Endothelial cell of umbilical vein (primary cell): Measurements from ENCODE around the gene KCNS1. TPM values are rescaled to one million over a fixed set of nuclear protein-coding genes. Genes with fewer than 3 reads are reported as not detected.

ENCODE experiments used
- BruUV-seq: library from RNA; stranded (reverse); fragments of 400-500 nt; replicated peaks from 2 replicates; lab custom pipeline; 2021; lab: Mats Ljungman, UMichigan
- CTCF ChIA-PET: fragments of 300-600, 350-600 bp; sonication (Branson Sonifier 250); formaldehyde crosslinking; loops from one replicate; lab custom pipeline; 2021; ENCODE audit warnings: antibody characterized with exemption, inconsistent platforms; lab: Charles Lee
- POLR2A ChIA-PET: fragments of 300-600, 350-600 bp; sonication (Branson Sonifier 250); formaldehyde crosslinking; loops from one replicate; lab custom pipeline; 2021; ENCODE audit warnings: antibody characterized with exemption, inconsistent platforms; lab: Charles Lee
- DNase-seq: peaks from one replicate; pipeline ENCODE4 v3.0.0-alpha.2; 2011; ENCODE audit warnings: low read depth, low spot score
- FAIRE-seq: peaks from 2 replicates; lab custom pipeline; 2011; peaks lifted over from hg19 to GRCh38; lab: Jason Lieb, UNC
- H2AFZ ChIP-seq: 2 replicates; pipeline ENCODE4 v1.6.0; 2012; ENCODE audit warnings: low read depth, low read length, control low read depth, inconsistent platforms
- H3K27ac ChIP-seq: 2 replicates; pipeline ENCODE4 v1.5.1; 2011; ENCODE audit warnings: low read depth, mild to moderate bottlenecking, control low read depth, low read length, moderate library complexity; ENCODE audit not compliant: insufficient read depth
- H3K27me3 ChIP-seq, 2 experiments: 2 replicates each; pipeline versions ENCODE4 v1.6.0 to v1.6.1; 2011; ENCODE audit warnings: low read length in 2 of 2, mixed read lengths in 1 of 2; ENCODE audit not compliant: control insufficient read depth in 2 of 2, insufficient read depth in 2 of 2
- H3K36me3 ChIP-seq, 2 experiments: 2 replicates in 1 of 2; 3 replicates in 1 of 2; pipeline ENCODE4 v1.5.1; 2011; ENCODE audit warnings: low read length in 2 of 2, mild to moderate bottlenecking in 1 of 2, moderate library complexity in 1 of 2; ENCODE audit not compliant: control insufficient read depth in 2 of 2, insufficient read depth in 2 of 2; ENCODE audit errors: extremely low read depth in 1 of 2
- H3K4me1 ChIP-seq: 3 replicates; pipeline ENCODE4 v1.5.1; 2011; ENCODE audit warnings: mild to moderate bottlenecking, low read length; ENCODE audit not compliant: control insufficient read depth, insufficient read depth; ENCODE audit errors: extremely low read depth
- H3K4me2 ChIP-seq: 2 replicates; pipeline ENCODE4 v1.6.1; 2011; ENCODE audit warnings: low read length, control low read depth, mixed read lengths; ENCODE audit not compliant: insufficient read depth
- H3K4me3 ChIP-seq, 3 experiments: fragments of 200-600 bp in 1 of 3; sonication (generic), shearing (Covaris generic) in 1 of 3; replicated peaks in 1 of 3; 2 replicates each; pipeline ENCODE4 v1.5.1; 2011 to 2016; ENCODE audit warnings: control low read depth in 3 of 3, low read length in 3 of 3, mild to moderate bottlenecking in 2 of 3, inconsistent platforms in 1 of 3, low read depth in 1 of 3, moderate library complexity in 1 of 3; ENCODE audit not compliant: insufficient read depth in 1 of 3
- H3K79me2 ChIP-seq: 2 replicates; pipeline ENCODE4 v1.6.0; 2012; ENCODE audit warnings: low read length, inconsistent platforms; ENCODE audit not compliant: control insufficient read depth, insufficient read depth
- H3K9ac ChIP-seq: replicated peaks from 2 replicates; pipeline ENCODE3; 2011; ENCODE audit warnings: low read length, control low read depth; ENCODE audit not compliant: insufficient read depth; ENCODE audit errors: extremely low read depth
- H3K9me1 ChIP-seq: replicated peaks from 3 replicates; pipeline ENCODE4 v1.6.0; 2011; ENCODE audit warnings: mild to moderate bottlenecking, low read length; ENCODE audit not compliant: control insufficient read depth, insufficient read depth; ENCODE audit errors: extremely low read depth
- H3K9me3 ChIP-seq: replicated peaks from 2 replicates; pipeline ENCODE4 v1.5.1; 2012; ENCODE audit warnings: low read length, inconsistent platforms; ENCODE audit not compliant: control insufficient read depth, insufficient read depth
- H4K20me1 ChIP-seq: replicated peaks from 2 replicates; pipeline ENCODE3; 2011; ENCODE audit warnings: mild to moderate bottlenecking, low read length; ENCODE audit not compliant: control insufficient read depth, insufficient read depth; ENCODE audit errors: extremely low read depth
- EZH2 ChIP-seq: IDR thresholded peaks from 2 replicates; pipeline ENCODE4 v1.6.1; 2012; ENCODE audit warnings: borderline replicate concordance, low read depth, mild to moderate bottlenecking, moderate library complexity, low read length, inconsistent platforms; ENCODE audit not compliant: severe bottlenecking
- FOS ChIP-seq: IDR thresholded peaks from 2 replicates; pipeline ENCODE4 v1.6.1; 2011; ENCODE audit warnings: mild to moderate bottlenecking, low read length, moderate library complexity, borderline replicate concordance; ENCODE audit not compliant: insufficient read depth
- GATA2 ChIP-seq: IDR thresholded peaks from 2 replicates; pipeline ENCODE4 v1.7.0; 2011; ENCODE audit warnings: low read depth, mild to moderate bottlenecking, moderate library complexity, mixed read lengths, low read length; ENCODE audit not compliant: insufficient read length, insufficient read depth
- JUN ChIP-seq: IDR thresholded peaks from 2 replicates; pipeline ENCODE4 v1.6.1; 2011; ENCODE audit warnings: borderline replicate concordance, low read depth; ENCODE audit not compliant: insufficient read length, insufficient read depth
- MYC ChIP-seq: IDR thresholded peaks from one replicate; pipeline ENCODE4 v1.6.1; 2011; ENCODE audit warnings: mild to moderate bottlenecking, low read depth, low read length
- POLR2A ChIP-seq: IDR thresholded peaks from 2 replicates; pipeline ENCODE4 v1.6.1; 2012; ENCODE audit warnings: low read depth, mild to moderate bottlenecking, control low read depth, low read length
- POLR2AphosphoS5 ChIP-seq: IDR thresholded peaks from 2 replicates; pipeline ENCODE4 v1.6.1; 2012; ENCODE audit warnings: low read depth, mild to moderate bottlenecking, control low read depth, low read length, moderate library complexity; ENCODE audit not compliant: insufficient read depth
- dilution Hi-C: fragments of 300-500 bp; cut with MboI; formaldehyde crosslinking; loops from one replicate; pipeline ENCODE4 v1.15.0; 2019; ENCODE audit warnings: low sequenced_read_pairs; ENCODE audit not compliant: extremely low pct_ligation_motif_present
- intact Hi-C: fragments of 100-400 bp; cut with micrococcal nuclease; formaldehyde crosslinking; loops from one replicate; pipeline ENCODE4 v1.10.0; 2022
- polyA plus RNA-seq, 4 experiments: library from polyadenylated mRNA; depleted of rRNA in 3 of 4; stranded (reverse) in 3 of 4; unstranded in 1 of 4; fragments of >200 nt; gene quantifications; 2 replicates each; pipeline versions ENCODE4 v1.2.1 to v1.2.3, GENCODE V29; 2011 to 2012; ENCODE audit warnings: missing spikeins in 1 of 4
- total RNA-seq: library from RNA; stranded (reverse); gene quantifications from 2 replicates; pipeline ENCODE4 v1.2.3, GENCODE V29; 2021
- TF ChIP-seq, protein P1 (sequence below): IDR thresholded peaks from 2 replicates; pipeline ENCODE4 v1.6.1; 2011; ENCODE audit not compliant: insufficient read depth, insufficient read length
- TF ChIP-seq, protein P2 (sequence below), 2 donors: IDR thresholded peaks; 1 replicate in 1 of 2; 2 replicates in 1 of 2; pipeline ENCODE4 v1.5.1; 2011; ENCODE audit warnings: low read length in 2 of 2, mild to moderate bottlenecking in 2 of 2, moderate library complexity in 2 of 2, control low read depth in 1 of 2, inconsistent platforms in 1 of 2, low read depth in 1 of 2; ENCODE audit not compliant: insufficient read depth in 1 of 2; ENCODE audit errors: extremely low read depth in 1 of 2

The KCNS1 gene
- total and polyA plus RNA-seq, 2 donors (not counting 3 experiments of a cell fraction or from before 2014, with no cell fraction given) = 0.14 to 0.29 TPM

DNA sequence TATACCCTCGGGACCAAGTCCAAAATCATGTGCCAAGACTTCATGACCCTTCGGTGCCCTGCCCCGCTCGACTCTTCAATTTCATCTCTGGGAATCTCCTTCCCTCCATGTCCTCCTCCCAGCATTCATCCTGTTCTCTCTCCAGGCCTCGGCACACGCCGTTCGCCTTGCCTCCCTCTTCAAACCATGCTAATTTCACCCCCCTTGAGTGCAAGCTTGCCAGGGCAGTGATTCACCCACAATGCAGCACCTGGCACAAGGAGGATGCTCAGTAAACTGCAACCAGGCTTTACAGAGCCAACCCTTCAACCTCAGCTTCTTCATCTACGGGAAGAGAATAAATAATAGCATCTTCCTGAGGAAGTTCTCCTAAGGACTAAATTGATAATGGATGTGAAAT is 4.1 kb downstream of the KCNS1 start:
- Histone ChIP-seq H3K9ac (no peak overlapping the region), H3K4me3 (no peak overlapping the region), H3K4me2 (no peak overlapping the region), H2AFZ (no peak overlapping the region), H3K4me1 (peaks cover 3% of the 10 kb centered on the region), H3K79me2 (no peaks in the 10 kb centered on the region), H3K27ac (no peak overlapping the region), H3K9me1 (no peaks in the 10 kb centered on the region), H3K9me3 (no peaks in the 10 kb centered on the region), H3K36me3 (no peaks in the 10 kb centered on the region), H3K27me3 (peaks cover 23 to 30% of the 10 kb centered on the region in 2 experiments), H4K20me1 (no peaks in the 10 kb centered on the region)
- FAIRE-seq (no peak), DNase-seq (no peak)
- intact Hi-C loops = loop anchor here (1.0 to 5.0 kb wide), 6 partner anchors 16 to 676 kb away; partner anchors contain the start of genes KCNK15, TOMM34 and YWHAB
- TF ChIP-seq JUN (no peak), POLR2AphosphoS5 (no peak), GATA2 (no peak), FOS (no peak), MYC (no peak), EZH2 (no peak), POLR2A (no peak)
- TF ChIP-seq, protein P1, sequence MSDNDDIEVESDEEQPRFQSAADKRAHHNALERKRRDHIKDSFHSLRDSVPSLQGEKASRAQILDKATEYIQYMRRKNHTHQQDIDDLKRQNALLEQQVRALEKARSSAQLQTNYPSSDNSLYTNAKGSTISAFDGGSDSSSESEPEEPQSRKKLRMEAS = no peak
- TF ChIP-seq, protein P2, sequence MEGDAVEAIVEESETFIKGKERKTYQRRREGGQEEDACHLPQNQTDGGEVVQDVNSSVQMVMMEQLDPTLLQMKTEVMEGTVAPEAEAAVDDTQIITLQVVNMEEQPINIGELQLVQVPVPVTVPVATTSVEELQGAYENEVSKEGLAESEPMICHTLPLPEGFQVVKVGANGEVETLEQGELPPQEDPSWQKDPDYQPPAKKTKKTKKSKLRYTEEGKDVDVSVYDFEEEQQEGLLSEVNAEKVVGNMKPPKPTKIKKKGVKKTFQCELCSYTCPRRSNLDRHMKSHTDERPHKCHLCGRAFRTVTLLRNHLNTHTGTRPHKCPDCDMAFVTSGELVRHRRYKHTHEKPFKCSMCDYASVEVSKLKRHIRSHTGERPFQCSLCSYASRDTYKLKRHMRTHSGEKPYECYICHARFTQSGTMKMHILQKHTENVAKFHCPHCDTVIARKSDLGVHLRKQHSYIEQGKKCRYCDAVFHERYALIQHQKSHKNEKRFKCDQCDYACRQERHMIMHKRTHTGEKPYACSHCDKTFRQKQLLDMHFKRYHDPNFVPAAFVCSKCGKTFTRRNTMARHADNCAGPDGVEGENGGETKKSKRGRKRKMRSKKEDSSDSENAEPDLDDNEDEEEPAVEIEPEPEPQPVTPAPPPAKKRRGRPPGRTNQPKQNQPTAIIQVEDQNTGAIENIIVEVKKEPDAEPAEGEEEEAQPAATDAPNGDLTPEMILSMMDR (IDR thresholded peaks at IDR 0.05; ENCODE audit: extremely low read depth in 1 of 2, insufficient read depth in 1 of 2, low read depth in 1 of 2, low read length in 2 of 2) = no peak
- CTCF ChIA-PET = interaction anchor here (0.7 to 12.2 kb wide), 30 partner anchors 10 to 675 kb away, joined by 3 to 411 read pairs (median 6); partner anchors contain the start of gene WFDC5
- POLR2A ChIA-PET = no interaction called here
- no TSS peak for BruUV-seq
- dilution Hi-C loops = no loop called here
